Vagina (tissue), 2 donors: ENCODE measurements around the gene PLEKHG1.

ENCODE experiments used
- CTCF ChIP-seq, 3 experiments: fragments of 450-650 bp in 2 of 3; fragments of 200-600 bp in 1 of 3; sonication (generic) in 1 of 3; IDR thresholded peaks; one replicate each; pipeline ENCODE4 v1.5.1; 2017 to 2019; ENCODE audit warnings: antibody characterized with exemption in 3 of 3, mild to moderate bottlenecking in 2 of 3, moderate library complexity in 2 of 3
- POLR2A ChIP-seq, 2 donors: fragments of 450-650 bp; IDR thresholded peaks; one replicate each; pipeline ENCODE4 v1.6.1; 2017; ENCODE audit warnings: antibody characterized with exemption in 2 of 2, mild to moderate bottlenecking in 2 of 2, moderate library complexity in 2 of 2
- POLR2AphosphoS5 ChIP-seq, 2 donors: sonication (generic); formaldehyde crosslinking; IDR thresholded peaks; one replicate each; pipeline ENCODE4 v1.9.0; 2017; ENCODE audit warnings: antibody characterized with exemption in 2 of 2, mild to moderate bottlenecking in 2 of 2, low read depth in 1 of 2; ENCODE audit not compliant: insufficient read depth in 1 of 2

- TF ChIP-seq POLR2A (IDR thresholded peaks at IDR 0.05) (no peak), CTCF (IDR thresholded peaks at IDR 0.05) (no peak), POLR2AphosphoS5 (IDR thresholded peaks at IDR 0.05; ENCODE audit: insufficient read depth in 1 of 2, low read depth in 1 of 2) (no peak)
Measured at GRCh38 chr6:150622476-150622875, 22.8 kb downstream of the PLEKHG1 start.
